Measurements from ENCODE around the gene FOXL2NB.

Gene FOXL2NB

GRCh38 chr3:138933068-138933668, 13.8 kb upstream of the FOXL2NB start:
- no peak for DNase-seq (ENCODE audit: low read depth)

GRCh38 chr3:138933981-138934691, 12.9 kb upstream of the FOXL2NB start:
- DNase-seq (ENCODE audit: low read depth) = no peak

GRCh38 chr3:138935505-138935862, 11.5 kb upstream of the FOXL2NB start:
- no peak for DNase-seq (ENCODE audit: low read depth)

GRCh38 chr3:138935863-138936740, 10.9 kb upstream of the FOXL2NB start:
- peak; percentile 58 for DNase-seq (ENCODE audit: low read depth)

- DNase-seq (ENCODE audit: low read depth) = no peak
Observed at GRCh38 chr3:138936741-138937689, 10.0 kb upstream of the FOXL2NB start.

GRCh38 chr3:138937690-138938055, 9.3 kb upstream of the FOXL2NB start:
- DNase-seq (ENCODE audit: low read depth) = no peak

- DNase-seq (ENCODE audit: low read depth) = no peak
Observed at GRCh38 chr3:138938056-138938876, 8.8 kb upstream of the FOXL2NB start.

GRCh38 chr3:138938877-138939560, 8.0 kb upstream of the FOXL2NB start:
- DNase-seq (ENCODE audit: low read depth) = no peak

- DNase-seq (ENCODE audit: low read depth) = no peak
Observed at GRCh38 chr3:138939561-138940241, 7.3 kb upstream of the FOXL2NB start.

- no peak for DNase-seq (ENCODE audit: low read depth)
Observed at GRCh38 chr3:138940446-138940845, 6.6 kb upstream of the FOXL2NB start.

GRCh38 chr3:138941259-138941885, 5.6 kb upstream of the FOXL2NB start:
- DNase-seq (ENCODE audit: low read depth) = no peak

GRCh38 chr3:138942271-138942670, 4.7 kb upstream of the FOXL2NB start:
- no peak for DNase-seq (ENCODE audit: low read depth)

GRCh38 chr3:138942861-138943623, 4.0 kb upstream of the FOXL2NB start:
- no peak for DNase-seq (ENCODE audit: low read depth)

GRCh38 chr3:138943724-138944653, 3.0 kb upstream of the FOXL2NB start:
- no peak for DNase-seq (ENCODE audit: low read depth)

- no peak for DNase-seq (ENCODE audit: low read depth)
Observed at GRCh38 chr3:138944654-138944928, 2.4 kb upstream of the FOXL2NB start.

- DNase-seq (ENCODE audit: low read depth) = no peak
Observed at GRCh38 chr3:138944929-138945708, 1.9 kb upstream of the FOXL2NB start.

All from activated T-cell treated with anti-CD3 and anti-CD28 coated beads for 1 hour (primary cell).